Measurements from ENCODE around the gene FKBP9. TPM values are rescaled to one million over a fixed set of nuclear protein-coding genes. Genes with fewer than 3 reads are reported as not detected.
A peak's percentile ranks its signal among the peaks of the same experiment; 100 is the strongest.

Gene FKBP9
- polyA plus RNA-seq, 2 of the 4 experiments (the other 2 are of a cell fraction): 112 to 140 TPM

DNA sequence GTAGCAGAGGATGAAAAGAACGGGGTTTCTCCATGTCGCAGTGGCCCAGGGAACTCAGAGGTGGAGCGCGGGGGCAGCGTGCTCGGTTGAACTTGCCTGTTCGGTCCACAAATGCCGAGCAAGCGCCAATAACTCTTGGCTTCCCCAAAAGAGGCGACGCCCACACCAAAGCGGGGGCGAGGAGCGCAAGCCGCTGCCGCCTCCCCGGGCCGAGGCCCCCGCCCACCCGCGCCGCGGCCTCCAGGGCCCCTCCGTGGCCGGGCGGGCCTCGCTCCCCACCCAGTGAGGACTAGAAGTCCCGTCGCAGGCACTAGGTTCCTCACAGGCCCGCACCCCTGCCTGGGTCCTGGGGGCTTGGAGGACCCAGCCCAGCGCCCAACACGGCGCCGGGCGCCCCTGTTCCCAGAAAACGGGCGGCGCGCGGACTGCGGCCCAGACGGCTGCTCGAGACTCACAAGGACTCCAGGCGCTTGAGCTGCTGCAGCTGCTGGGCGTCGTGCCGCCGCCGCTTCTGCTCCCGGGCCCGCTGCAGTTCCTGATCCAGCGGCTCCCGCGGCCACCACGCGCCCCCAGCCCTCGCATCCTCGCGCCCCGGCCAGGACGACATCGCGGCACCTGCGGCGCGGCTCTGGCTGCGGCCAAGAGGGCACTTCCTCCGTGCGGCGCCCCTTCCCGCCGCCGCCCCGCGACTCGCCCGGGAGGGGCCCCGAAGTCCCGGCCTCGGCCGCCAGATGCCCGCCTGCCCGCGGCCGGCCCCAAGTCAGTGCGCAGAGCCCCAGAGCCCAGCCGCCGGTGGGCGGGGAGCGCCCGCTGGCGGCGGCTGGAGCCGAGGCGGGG lies 14.6 kb upstream of the FKBP9 start (continued):
- TF ChIP-seq HOXB13 (CRISPR knock-in tag; IDR thresholded peaks at IDR 0.05; ENCODE audit: low read depth) (0 out of 2 replicates have a peak, but pooled peaks have one; percentile 44), NR3C1 (IDR thresholded peaks at IDR 0.05) (no peak), RFX5 (IDR thresholded peaks at IDR 0.05) (no peak; the same call in 1 of the 2 replicates), EHF (CRISPR knock-in tag; IDR thresholded peaks at IDR 0.05) (no peak), RCOR1 (IDR thresholded peaks at IDR 0.05; ENCODE audit: low read depth, low read length) (no peak), MYC (IDR thresholded peaks at IDR 0.05; ENCODE audit: borderline replicate concordance, low read length) (no peak), KDM5A (IDR thresholded peaks at IDR 0.05) (no peak), HEYL (CRISPR knock-in tag; IDR thresholded peaks at IDR 0.05) (no peak), EHMT2 (IDR thresholded peaks at IDR 0.05; ENCODE audit: low read depth) (no peak), POLR2AphosphoS2 (conservative IDR thresholded peaks at IDR 0.05; ENCODE audit: low read length) (no peak), ZNF302 (CRISPR knock-in tag; IDR thresholded peaks at IDR 0.05) (no peak), CHD4 (IDR thresholded peaks at IDR 0.05; ENCODE audit: borderline replicate concordance) (no peak), ZFP36 (IDR thresholded peaks at IDR 0.05; ENCODE audit: borderline replicate concordance, partially characterized antibody) (no peak), HOXB5 (CRISPR knock-in tag; IDR thresholded peaks at IDR 0.05) (peak; percentile 47; the same call in 1 of the 2 replicates), GATA3 (IDR thresholded peaks at IDR 0.05; ENCODE audit: borderline replicate concordance) (no peak), EP300 (IDR thresholded peaks at IDR 0.05) (no peak), TP53 (CRISPR knock-in tag; IDR thresholded peaks at IDR 0.05) (no peak), SMC3 (IDR thresholded peaks at IDR 0.05) (peak; percentile 79), FOXS1 (CRISPR knock-in tag; IDR thresholded peaks at IDR 0.05) (no peak), FOSB (CRISPR knock-in tag; IDR thresholded peaks at IDR 0.05) (no peak), ESRRA (IDR thresholded peaks at IDR 0.05; ENCODE audit: borderline replicate concordance, low read length) (no peak), JUN (IDR thresholded peaks at IDR 0.05) (peak; percentile 41 to 51; a peak in 2 of 5 replicates), CBX2 (IDR thresholded peaks at IDR 0.05; ENCODE audit: borderline replicate concordance, low read depth) (no peak), BHLHE40 (IDR thresholded peaks at IDR 0.05; ENCODE audit: low read depth, low read length) (no peak), RAD21 (conservative IDR thresholded peaks at IDR 0.05 in 1 of 2, IDR thresholded peaks at IDR 0.05 in 1 of 2) (peak; percentile 33 to 72; a peak in 4 of 5 replicates), RNF2 (IDR thresholded peaks at IDR 0.05; ENCODE audit: borderline replicate concordance, low read depth) (no peak), CHD2 (IDR thresholded peaks at IDR 0.05; ENCODE audit: low read length, partially characterized antibody) (no peak), POLR2A (IDR thresholded peaks at IDR 0.05; ENCODE audit: low read length) (peak; percentile 29), CEBPB (IDR thresholded peaks at IDR 0.05) (no peak)
- TF ChIP-seq, protein P1, sequence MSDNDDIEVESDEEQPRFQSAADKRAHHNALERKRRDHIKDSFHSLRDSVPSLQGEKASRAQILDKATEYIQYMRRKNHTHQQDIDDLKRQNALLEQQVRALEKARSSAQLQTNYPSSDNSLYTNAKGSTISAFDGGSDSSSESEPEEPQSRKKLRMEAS (IDR thresholded peaks at IDR 0.05): peak; percentile 81
- TF ChIP-seq, protein P2, sequence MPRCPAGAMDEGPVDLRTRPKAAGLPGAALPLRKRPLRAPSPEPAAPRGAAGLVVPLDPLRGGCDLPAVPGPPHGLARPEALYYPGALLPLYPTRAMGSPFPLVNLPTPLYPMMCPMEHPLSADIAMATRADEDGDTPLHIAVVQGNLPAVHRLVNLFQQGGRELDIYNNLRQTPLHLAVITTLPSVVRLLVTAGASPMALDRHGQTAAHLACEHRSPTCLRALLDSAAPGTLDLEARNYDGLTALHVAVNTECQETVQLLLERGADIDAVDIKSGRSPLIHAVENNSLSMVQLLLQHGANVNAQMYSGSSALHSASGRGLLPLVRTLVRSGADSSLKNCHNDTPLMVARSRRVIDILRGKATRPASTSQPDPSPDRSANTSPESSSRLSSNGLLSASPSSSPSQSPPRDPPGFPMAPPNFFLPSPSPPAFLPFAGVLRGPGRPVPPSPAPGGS (IDR thresholded peaks at IDR 0.05): 0 out of 3 replicates have a peak, but pooled peaks have one; percentile 9
- TF ChIP-seq, protein P3, sequence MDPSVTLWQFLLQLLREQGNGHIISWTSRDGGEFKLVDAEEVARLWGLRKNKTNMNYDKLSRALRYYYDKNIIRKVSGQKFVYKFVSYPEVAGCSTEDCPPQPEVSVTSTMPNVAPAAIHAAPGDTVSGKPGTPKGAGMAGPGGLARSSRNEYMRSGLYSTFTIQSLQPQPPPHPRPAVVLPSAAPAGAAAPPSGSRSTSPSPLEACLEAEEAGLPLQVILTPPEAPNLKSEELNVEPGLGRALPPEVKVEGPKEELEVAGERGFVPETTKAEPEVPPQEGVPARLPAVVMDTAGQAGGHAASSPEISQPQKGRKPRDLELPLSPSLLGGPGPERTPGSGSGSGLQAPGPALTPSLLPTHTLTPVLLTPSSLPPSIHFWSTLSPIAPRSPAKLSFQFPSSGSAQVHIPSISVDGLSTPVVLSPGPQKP (IDR thresholded peaks at IDR 0.05; ENCODE audit: low read depth, low read length): no peak
- TF ChIP-seq, protein P4, sequence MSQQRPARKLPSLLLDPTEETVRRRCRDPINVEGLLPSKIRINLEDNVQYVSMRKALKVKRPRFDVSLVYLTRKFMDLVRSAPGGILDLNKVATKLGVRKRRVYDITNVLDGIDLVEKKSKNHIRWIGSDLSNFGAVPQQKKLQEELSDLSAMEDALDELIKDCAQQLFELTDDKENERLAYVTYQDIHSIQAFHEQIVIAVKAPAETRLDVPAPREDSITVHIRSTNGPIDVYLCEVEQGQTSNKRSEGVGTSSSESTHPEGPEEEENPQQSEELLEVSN (IDR thresholded peaks at IDR 0.05; ENCODE audit: borderline replicate concordance, low read depth): peak; percentile 17; the same call in 1 of the 2 replicates
- TF ChIP-seq, protein P5, sequence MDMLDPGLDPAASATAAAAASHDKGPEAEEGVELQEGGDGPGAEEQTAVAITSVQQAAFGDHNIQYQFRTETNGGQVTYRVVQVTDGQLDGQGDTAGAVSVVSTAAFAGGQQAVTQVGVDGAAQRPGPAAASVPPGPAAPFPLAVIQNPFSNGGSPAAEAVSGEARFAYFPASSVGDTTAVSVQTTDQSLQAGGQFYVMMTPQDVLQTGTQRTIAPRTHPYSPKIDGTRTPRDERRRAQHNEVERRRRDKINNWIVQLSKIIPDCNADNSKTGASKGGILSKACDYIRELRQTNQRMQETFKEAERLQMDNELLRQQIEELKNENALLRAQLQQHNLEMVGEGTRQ (IDR thresholded peaks at IDR 0.05): no peak
- TF ChIP-seq, protein P6, sequence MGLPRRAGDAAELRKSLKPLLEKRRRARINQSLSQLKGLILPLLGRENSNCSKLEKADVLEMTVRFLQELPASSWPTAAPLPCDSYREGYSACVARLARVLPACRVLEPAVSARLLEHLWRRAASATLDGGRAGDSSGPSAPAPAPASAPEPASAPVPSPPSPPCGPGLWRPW (IDR thresholded peaks at IDR 0.05): no peak
- TF ChIP-seq, protein P7, sequence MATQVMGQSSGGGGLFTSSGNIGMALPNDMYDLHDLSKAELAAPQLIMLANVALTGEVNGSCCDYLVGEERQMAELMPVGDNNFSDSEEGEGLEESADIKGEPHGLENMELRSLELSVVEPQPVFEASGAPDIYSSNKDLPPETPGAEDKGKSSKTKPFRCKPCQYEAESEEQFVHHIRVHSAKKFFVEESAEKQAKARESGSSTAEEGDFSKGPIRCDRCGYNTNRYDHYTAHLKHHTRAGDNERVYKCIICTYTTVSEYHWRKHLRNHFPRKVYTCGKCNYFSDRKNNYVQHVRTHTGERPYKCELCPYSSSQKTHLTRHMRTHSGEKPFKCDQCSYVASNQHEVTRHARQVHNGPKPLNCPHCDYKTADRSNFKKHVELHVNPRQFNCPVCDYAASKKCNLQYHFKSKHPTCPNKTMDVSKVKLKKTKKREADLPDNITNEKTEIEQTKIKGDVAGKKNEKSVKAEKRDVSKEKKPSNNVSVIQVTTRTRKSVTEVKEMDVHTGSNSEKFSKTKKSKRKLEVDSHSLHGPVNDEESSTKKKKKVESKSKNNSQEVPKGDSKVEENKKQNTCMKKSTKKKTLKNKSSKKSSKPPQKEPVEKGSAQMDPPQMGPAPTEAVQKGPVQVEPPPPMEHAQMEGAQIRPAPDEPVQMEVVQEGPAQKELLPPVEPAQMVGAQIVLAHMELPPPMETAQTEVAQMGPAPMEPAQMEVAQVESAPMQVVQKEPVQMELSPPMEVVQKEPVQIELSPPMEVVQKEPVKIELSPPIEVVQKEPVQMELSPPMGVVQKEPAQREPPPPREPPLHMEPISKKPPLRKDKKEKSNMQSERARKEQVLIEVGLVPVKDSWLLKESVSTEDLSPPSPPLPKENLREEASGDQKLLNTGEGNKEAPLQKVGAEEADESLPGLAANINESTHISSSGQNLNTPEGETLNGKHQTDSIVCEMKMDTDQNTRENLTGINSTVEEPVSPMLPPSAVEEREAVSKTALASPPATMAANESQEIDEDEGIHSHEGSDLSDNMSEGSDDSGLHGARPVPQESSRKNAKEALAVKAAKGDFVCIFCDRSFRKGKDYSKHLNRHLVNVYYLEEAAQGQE (IDR thresholded peaks at IDR 0.05): no peak
